Hepatocyte (in vitro differentiated cells): ENCODE results near the gene A3GALT2.

ENCODE experiments used
- CTCF ChIP-seq: fragments of 200-600 bp; sonication (generic); IDR thresholded peaks from 2 replicates; pipeline ENCODE4 v1.5.1; 2016; ENCODE audit warnings: antibody characterized with exemption, mild to moderate bottlenecking; ENCODE audit not compliant: poor library complexity
- EZH2phosphoT487 ChIP-seq: fragments of 200-600 bp; sonication (generic); IDR thresholded peaks from one replicate; pipeline ENCODE4 v1.6.1; 2018; ENCODE audit warnings: antibody characterized with exemption, mild to moderate bottlenecking, low read depth, moderate library complexity; ENCODE audit not compliant: unreplicated experiment, severe bottlenecking

GRCh38 chr1:33270808-33271465, 50.0 kb downstream of the A3GALT2 start:
- TF ChIP-seq CTCF (no peak), EZH2phosphoT487 (no peak)
